ENCODE results near the gene MT4.
A peak's percentile ranks its signal among the peaks of the same experiment; 100 is the strongest.

MT4 gene

DNA sequence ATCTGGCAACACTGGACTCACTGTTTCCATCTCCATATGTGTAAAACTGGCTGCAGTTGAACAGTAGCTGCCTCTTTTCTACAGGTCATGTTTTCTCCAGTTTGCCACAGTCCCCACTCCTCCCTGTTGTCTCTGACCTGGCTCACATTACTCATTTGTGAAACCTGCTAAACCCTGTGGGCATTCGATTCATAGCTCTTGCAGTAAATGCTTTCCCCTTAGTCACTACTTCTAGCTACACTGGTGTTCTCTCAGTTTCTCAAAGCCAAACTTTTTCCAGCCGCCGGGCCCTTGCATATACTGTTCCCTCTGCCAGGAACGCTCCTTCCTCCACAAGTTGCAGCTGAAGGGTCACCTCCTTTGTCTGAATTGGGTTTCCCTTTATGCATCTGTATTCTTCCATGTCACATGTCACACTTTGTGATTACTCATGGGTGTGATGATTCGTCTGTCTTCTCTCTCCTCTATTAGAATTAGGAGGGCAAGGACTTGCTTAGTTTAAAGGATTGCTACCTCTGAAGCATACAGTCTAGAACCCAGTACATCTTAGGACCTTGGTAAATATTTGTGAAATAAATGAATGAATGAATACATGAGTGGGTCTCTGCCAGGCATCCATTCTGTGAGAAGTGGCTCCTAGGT, 15.0 kb upstream of the MT4 start:
- DNase-seq = no peak
- in situ Hi-C loops (cut with HindIII; ENCODE audit: low pct_ligation_motif_present, low sequenced_read_pairs) = no loop called here
- TF ChIP-seq, protein P1, sequence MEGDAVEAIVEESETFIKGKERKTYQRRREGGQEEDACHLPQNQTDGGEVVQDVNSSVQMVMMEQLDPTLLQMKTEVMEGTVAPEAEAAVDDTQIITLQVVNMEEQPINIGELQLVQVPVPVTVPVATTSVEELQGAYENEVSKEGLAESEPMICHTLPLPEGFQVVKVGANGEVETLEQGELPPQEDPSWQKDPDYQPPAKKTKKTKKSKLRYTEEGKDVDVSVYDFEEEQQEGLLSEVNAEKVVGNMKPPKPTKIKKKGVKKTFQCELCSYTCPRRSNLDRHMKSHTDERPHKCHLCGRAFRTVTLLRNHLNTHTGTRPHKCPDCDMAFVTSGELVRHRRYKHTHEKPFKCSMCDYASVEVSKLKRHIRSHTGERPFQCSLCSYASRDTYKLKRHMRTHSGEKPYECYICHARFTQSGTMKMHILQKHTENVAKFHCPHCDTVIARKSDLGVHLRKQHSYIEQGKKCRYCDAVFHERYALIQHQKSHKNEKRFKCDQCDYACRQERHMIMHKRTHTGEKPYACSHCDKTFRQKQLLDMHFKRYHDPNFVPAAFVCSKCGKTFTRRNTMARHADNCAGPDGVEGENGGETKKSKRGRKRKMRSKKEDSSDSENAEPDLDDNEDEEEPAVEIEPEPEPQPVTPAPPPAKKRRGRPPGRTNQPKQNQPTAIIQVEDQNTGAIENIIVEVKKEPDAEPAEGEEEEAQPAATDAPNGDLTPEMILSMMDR (IDR thresholded peaks at IDR 0.05; ENCODE audit: low read depth, low read length, missing control alignments) = no peak

DNA sequence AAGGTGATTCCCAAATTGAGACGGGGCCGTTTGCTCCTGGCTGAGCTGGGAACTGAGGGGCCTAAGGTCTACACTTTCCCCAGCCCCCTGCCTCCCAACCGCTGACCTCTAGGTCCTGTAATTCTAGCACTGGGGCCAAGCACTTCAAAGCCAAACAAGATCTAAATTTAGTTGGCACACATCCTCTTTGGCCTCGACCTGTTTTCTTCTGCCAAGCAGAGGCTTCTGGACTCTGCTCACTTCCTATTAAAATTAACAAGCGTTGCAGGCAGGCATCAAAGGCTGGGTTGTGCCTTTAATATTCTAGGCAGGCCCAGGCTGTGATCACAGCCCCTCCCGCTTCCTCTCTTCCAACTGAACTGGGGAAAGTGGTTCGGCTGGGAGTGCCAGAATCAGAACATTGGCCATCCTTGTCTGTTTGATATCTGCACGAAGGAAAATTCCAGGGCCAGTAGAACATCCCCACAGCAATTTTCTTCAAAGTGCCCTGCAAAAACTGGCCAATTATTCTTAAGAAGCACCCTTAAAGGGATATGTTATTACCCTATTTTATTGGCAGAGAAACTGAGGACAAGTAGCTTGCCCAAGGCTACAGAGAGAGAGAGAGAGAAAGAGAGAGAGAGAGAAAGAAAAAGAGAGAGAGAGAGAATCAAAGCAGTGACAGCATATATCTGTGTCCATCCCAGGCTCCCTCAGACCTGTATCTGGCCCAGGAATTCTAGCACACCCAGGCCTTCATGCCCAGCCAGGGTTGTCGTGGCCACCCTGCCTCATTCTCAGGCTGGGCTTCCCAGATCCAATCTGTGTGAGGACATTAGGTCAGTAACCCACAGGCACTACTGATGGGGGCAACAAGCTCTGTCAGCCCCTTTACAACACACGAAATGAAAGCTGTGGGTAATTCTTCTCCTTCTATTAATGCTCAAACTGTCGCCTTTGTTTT, 12.8 kb upstream of the MT4 start:
- TF ChIP-seq, protein P1 (IDR thresholded peaks at IDR 0.05; ENCODE audit: low read depth, low read length, missing control alignments) = no peak
- Histone ChIP-seq H3K27ac (no peak overlapping the region), H3K27me3 (replicated peaks) (peaks cover 3% of the 10 kb centered on the region), H3K36me3 (replicated peaks) (no peaks in the 10 kb centered on the region), H3K4me3 (ENCODE audit: low read depth, low read length) (no peak overlapping the region)
- in situ Hi-C loops (cut with HindIII; ENCODE audit: low pct_ligation_motif_present, low sequenced_read_pairs) = no loop called here
- DNase-seq = no peak

More for the DNA sequence above, 15.0 kb upstream of the MT4 start:
- Histone ChIP-seq H3K36me3 (replicated peaks) (no peaks in the 10 kb centered on the region), H3K27me3 (replicated peaks) (peaks cover 3% of the 10 kb centered on the region), H3K27ac (no peak overlapping the region), H3K4me3 (ENCODE audit: low read depth, low read length) (no peak overlapping the region)

DNA sequence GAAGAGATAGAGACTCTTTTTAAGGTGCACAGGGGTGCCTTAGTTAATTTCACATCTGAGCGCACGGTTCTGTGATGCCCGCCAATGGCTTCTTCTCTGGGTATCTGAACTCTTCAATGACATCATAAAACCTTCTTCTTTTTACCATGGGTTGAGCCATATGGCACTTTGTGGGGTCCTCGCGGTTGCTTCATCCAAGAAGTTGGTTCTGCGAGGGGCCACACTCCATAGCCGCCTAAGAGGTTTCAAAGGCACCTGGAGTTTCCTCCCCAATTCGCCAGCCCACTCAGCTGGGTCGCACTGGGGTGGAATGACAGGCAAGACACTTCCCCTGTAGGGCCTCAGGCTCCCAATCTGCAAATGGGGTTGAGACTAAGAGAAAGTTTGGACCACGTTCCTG, 10.4 kb upstream of the MT4 start:
- H3K27me3 ChIP-seq (replicated peaks) = peaks cover 3% of the 10 kb centered on the region
- H3K36me3 ChIP-seq (replicated peaks) = no peaks in the 10 kb centered on the region
- TF ChIP-seq, protein P1 (IDR thresholded peaks at IDR 0.05; ENCODE audit: low read depth, low read length, missing control alignments) = no peak
- in situ Hi-C loops (cut with HindIII; ENCODE audit: low pct_ligation_motif_present, low sequenced_read_pairs) = no loop called here
- DNase-seq = no peak
- H3K4me3 ChIP-seq (ENCODE audit: low read depth, low read length) = no peak overlapping the region
- H3K27ac ChIP-seq = no peak overlapping the region

GRCh38 chr16:56558024-56558747, 6.7 kb upstream of the MT4 start:
- H3K27me3 ChIP-seq (replicated peaks) = peaks cover 3% of the 10 kb centered on the region
- TF ChIP-seq, protein P1 (IDR thresholded peaks at IDR 0.05; ENCODE audit: low read depth, low read length, missing control alignments) = no peak
- no peak overlapping the region for H3K27ac ChIP-seq
- no peaks in the 10 kb centered on the region for H3K36me3 ChIP-seq (replicated peaks)
- in situ Hi-C loops (cut with HindIII; ENCODE audit: low pct_ligation_motif_present, low sequenced_read_pairs) = no loop called here
- DNase-seq = peak; percentile 36
- no peak overlapping the region for H3K4me3 ChIP-seq (ENCODE audit: low read depth, low read length)

DNA sequence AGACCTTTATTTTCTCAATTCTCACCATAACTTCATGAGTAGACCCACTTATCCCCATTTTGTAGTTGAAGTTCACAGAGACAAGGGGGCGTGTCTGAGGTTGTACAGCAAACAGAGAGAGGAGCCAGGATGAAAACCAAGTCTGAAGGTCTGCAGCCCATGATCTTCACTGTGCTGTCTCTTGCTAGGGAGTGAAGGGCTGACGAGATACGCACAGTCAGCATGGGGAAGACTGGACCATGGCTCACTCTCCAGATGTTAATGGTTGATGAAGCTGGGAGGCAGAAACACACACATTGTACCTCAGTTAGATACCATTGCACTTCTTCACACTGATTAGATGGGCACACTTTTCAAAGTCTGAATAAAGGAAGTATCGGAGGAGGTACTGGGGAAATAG, 5.8 kb upstream of the MT4 start:
- TF ChIP-seq, protein P1 (IDR thresholded peaks at IDR 0.05; ENCODE audit: low read depth, low read length, missing control alignments) = no peak
- Histone ChIP-seq H3K36me3 (replicated peaks) (no peaks in the 10 kb centered on the region), H3K27me3 (replicated peaks) (peaks cover 3% of the 10 kb centered on the region), H3K27ac (no peak overlapping the region), H3K4me3 (ENCODE audit: low read depth, low read length) (no peak overlapping the region)
- no peak for DNase-seq
- in situ Hi-C loops (cut with HindIII; ENCODE audit: low pct_ligation_motif_present, low sequenced_read_pairs) = no loop called here

Measured in brain microvascular endothelial cell (primary cell).